Measurements from ENCODE around the gene ABHD15.

The ABHD15 gene

GRCh38 chr17:29595943-29596774, 29.3 kb upstream of the ABHD15 start:
- TF ChIP-seq CTCF (IDR thresholded peaks at IDR 0.05; ENCODE audit: insufficient read depth, low read length, poor library complexity, severe bottlenecking) = no peak
- DNase-seq (ENCODE audit: extremely low read depth, insufficient read length) = no peak
- Histone ChIP-seq H3K36me3 (ENCODE audit: control insufficient read depth, insufficient read depth, low read length) (no peaks in the 10 kb centered on the region), H3K4me3 (replicated peaks; ENCODE audit: low read depth, low read length) (no peak overlapping the region), H3K27me3 (replicated peaks; ENCODE audit: control insufficient read depth, insufficient read depth, low read length) (no peaks in the 10 kb centered on the region)

DNA sequence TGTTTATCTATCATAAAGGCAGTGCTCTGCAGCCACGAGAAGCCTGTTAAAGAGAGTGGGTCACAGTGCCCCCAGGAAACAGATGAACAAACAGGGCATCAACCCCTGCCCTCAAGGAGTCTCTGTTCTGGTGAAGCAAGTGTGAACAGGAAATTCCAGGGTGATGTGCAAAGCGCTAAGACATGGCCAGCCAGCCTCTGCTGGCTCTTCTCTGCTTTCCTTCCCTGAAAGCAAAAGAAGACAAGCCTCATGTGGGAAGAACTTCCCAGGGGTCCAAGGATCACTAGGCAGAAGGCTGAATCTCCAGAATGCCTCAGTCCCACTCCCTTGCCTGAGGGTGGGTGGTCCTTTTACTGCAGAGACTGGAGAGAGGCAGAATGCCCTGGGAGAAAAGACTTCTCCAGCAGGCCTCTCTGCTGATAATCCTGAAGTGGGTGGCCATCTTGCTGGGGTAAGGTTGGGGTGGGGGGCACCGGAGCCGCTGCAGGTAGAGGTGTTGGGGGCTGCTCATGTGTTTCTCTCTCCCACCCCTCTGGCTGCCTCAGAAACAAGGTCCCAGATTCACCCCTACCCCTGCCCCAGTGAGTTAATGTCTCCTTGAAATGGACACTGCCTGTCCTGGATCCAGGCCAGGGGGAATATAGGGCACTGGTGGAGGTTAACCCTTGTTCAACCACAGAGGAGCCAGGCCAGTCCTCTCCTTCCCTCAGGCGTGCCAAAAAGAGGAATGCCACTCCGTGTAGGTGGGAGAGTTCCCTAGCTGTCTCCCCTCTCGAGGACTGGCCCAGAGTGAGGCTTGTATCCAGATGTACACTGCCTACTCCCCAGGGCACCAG, 28.5 kb upstream of the ABHD15 start:
- Histone ChIP-seq H3K27me3 (replicated peaks; ENCODE audit: control insufficient read depth, insufficient read depth, low read length) (no peaks in the 10 kb centered on the region), H3K36me3 (ENCODE audit: control insufficient read depth, insufficient read depth, low read length) (no peaks in the 10 kb centered on the region), H3K4me3 (replicated peaks; ENCODE audit: low read depth, low read length) (no peak overlapping the region)
- no peak for TF ChIP-seq CTCF (IDR thresholded peaks at IDR 0.05; ENCODE audit: insufficient read depth, low read length, poor library complexity, severe bottlenecking)
- no peak for DNase-seq (ENCODE audit: extremely low read depth, insufficient read length)

DNA sequence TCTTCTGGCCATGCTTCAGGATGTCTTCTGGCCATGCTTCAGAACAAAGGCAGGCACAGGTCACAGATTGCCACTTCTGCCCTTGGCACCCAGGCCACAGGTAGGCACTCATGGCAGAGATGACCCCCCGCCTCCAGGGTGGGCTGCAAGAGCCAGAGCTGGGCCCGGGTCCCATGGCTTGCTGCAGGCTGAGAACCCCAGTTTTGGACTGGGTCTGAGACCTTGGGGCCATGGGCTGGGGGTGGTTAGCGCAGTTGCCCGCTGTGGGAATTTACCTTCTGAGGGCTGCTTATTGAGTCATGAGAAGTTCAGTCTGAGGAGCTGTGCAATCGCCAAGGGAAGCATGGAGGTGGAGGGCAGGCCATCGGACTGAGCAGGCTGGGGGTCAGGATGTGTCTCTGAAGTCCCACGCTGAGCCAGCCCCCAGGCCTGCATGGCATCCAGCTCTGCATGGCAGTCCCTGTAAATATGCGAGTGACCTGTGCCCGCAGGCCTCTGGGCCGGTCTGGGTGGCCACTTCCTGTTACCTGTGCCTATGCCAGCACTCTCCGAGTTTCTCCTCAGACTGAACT, 27.8 kb upstream of the ABHD15 start:
- DNase-seq (ENCODE audit: extremely low read depth, insufficient read length) = no peak
- Histone ChIP-seq H3K27me3 (replicated peaks; ENCODE audit: control insufficient read depth, insufficient read depth, low read length) (no peaks in the 10 kb centered on the region), H3K36me3 (ENCODE audit: control insufficient read depth, insufficient read depth, low read length) (no peaks in the 10 kb centered on the region), H3K4me3 (replicated peaks; ENCODE audit: low read depth, low read length) (no peak overlapping the region)
- no peak for TF ChIP-seq CTCF (IDR thresholded peaks at IDR 0.05; ENCODE audit: insufficient read depth, low read length, poor library complexity, severe bottlenecking)

GRCh38 chr17:29593591-29594518, 27.0 kb upstream of the ABHD15 start:
- Histone ChIP-seq H3K36me3 (ENCODE audit: control insufficient read depth, insufficient read depth, low read length) (no peaks in the 10 kb centered on the region), H3K4me3 (replicated peaks; ENCODE audit: low read depth, low read length) (peak overlapping the region; percentile 61), H3K27me3 (replicated peaks; ENCODE audit: control insufficient read depth, insufficient read depth, low read length) (no peaks in the 10 kb centered on the region)
- peak; percentile 41 for TF ChIP-seq CTCF (IDR thresholded peaks at IDR 0.05; ENCODE audit: insufficient read depth, low read length, poor library complexity, severe bottlenecking)
- DNase-seq (ENCODE audit: extremely low read depth, insufficient read length) = no peak

- H3K4me3 ChIP-seq (replicated peaks; ENCODE audit: low read depth, low read length) = peak within 1 kb of the TSS; percentile 61
- TF ChIP-seq CTCF (IDR thresholded peaks at IDR 0.05; ENCODE audit: insufficient read depth, low read length, poor library complexity, severe bottlenecking) = peak; percentile 4
- no peak for DNase-seq (ENCODE audit: extremely low read depth, insufficient read length)
Measured at GRCh38 chr17:29592850-29593551, 26.2 kb upstream of the ABHD15 start, which contains the start of gene ANKRD13B. Gene ANKRD13B (plus strand): TSS chr17:29593132. CDS start chr17:29593622, 490 bp downstream.

More at GRCh38 chr17:29592850-29593551, 26.2 kb upstream of the ABHD15 start, which contains the start of gene ANKRD13B:
- no peaks in the 10 kb centered on the region for H3K27me3 ChIP-seq (replicated peaks; ENCODE audit: control insufficient read depth, insufficient read depth, low read length)
- no peaks in the 10 kb centered on the region for H3K36me3 ChIP-seq (ENCODE audit: control insufficient read depth, insufficient read depth, low read length)

All from GM06990 (cell line).